Gastroesophageal sphincter (tissue), 4 donors: ENCODE data around the gene TMEFF2. TPM values are rescaled to one million over a fixed set of nuclear protein-coding genes. Genes with fewer than 3 reads are reported as not detected.

Experiments used
- ATAC-seq: fragments of 150-250 bp; one replicate; pipeline ENCODE4 v1.9.1; 2016; ENCODE audit warnings: mild to moderate bottlenecking, moderate library complexity
- H3K27ac ChIP-seq, 4 donors: fragments of 200-600 bp; sonication (generic) in 3 of 4; 1 replicate in 3 of 4; 2 replicates in 1 of 4; pipeline ENCODE4 v1.5.1; 2016 to 2019
- H3K27me3 ChIP-seq: fragments of 200-600 bp; sonication (generic); one replicate; pipeline ENCODE4 v1.5.1; 2019
- H3K36me3 ChIP-seq, 2 donors: fragments of 200-600 bp; sonication (generic); one replicate each; pipeline ENCODE4 v1.5.1; 2019; ENCODE audit warnings: control low read depth in 1 of 2
- H3K4me1 ChIP-seq, 3 donors: fragments of 200-600 bp; sonication (generic); 1 replicate in 2 of 3; 2 replicates in 1 of 3; pipeline ENCODE4 v1.5.1; 2016 to 2019; ENCODE audit warnings: control low read depth in 2 of 3
- H3K4me3 ChIP-seq, 2 donors: fragments of 200-600 bp; sonication (generic); one replicate each; pipeline ENCODE4 v1.5.1; 2019; ENCODE audit warnings: mild to moderate bottlenecking in 1 of 2, moderate library complexity in 1 of 2
- H3K9me3 ChIP-seq, 3 donors: fragments of 200-600 bp; sonication (generic); one replicate each; pipeline ENCODE4 v1.5.1; 2017 to 2019; ENCODE audit warnings: control low read depth in 2 of 3
- EP300 ChIP-seq: sonication (generic); formaldehyde crosslinking; IDR thresholded peaks from one replicate; pipeline ENCODE4 v1.6.1; 2017; ENCODE audit warnings: antibody characterized with exemption, mild to moderate bottlenecking
- POLR2A ChIP-seq, 2 donors: fragments of 450-650 bp; IDR thresholded peaks; one replicate each; pipeline ENCODE4 v1.6.1; 2017; ENCODE audit warnings: antibody characterized with exemption in 2 of 2, mild to moderate bottlenecking in 2 of 2, moderate library complexity in 1 of 2
- POLR2AphosphoS5 ChIP-seq: sonication (generic); formaldehyde crosslinking; IDR thresholded peaks from one replicate; pipeline ENCODE4 v1.6.1; 2017; ENCODE audit warnings: antibody characterized with exemption
- WGBS, 2 donors: methylation state at CpG; one replicate each; pipeline ENCODE4 v1.1.5; 2018; ENCODE audit warnings: low coverage in 1 of 2; 5-methylcytosine and 5-hydroxymethylcytosine counted together
- total RNA-seq, 4 donors: library from RNA; depleted of rRNA; stranded (reverse); fragments of >200 nt; gene quantifications; one replicate each; pipeline ENCODE4 v1.1.0, GENCODE V29; 2016
- TF ChIP-seq, protein P1 (sequence below), 4 experiments: fragments of 200-600 bp in 2 of 4; fragments of 450-650 bp in 2 of 4; sonication (generic) in 1 of 4; IDR thresholded peaks; one replicate each; pipeline ENCODE4 v1.5.1; 2017 to 2019; ENCODE audit warnings: antibody characterized with exemption in 4 of 4, mild to moderate bottlenecking in 2 of 4, moderate library complexity in 2 of 4

The TMEFF2 gene
- total RNA-seq, 4 donors from 2014 or later = 0.42 to 3.0 (median 0.83) TPM

DNA sequence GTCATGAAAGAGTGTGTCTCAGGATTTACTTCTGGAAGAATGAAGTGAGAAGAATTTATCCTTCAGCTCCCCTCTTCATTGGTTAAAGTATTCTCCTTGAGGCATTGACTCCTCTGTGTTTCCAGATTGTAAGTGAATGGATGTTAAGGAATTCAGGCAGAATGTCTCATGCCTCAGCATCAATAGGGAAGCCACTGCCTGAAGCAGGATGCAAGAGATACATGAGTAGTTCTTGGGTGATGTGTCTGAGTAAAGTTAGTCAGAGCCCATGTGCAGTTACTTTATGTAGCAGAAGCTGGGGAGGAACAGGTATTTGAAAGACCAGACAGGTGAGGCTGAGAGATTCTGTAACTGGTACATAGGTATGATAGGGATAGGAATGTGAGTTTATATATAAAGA is 34.0 kb upstream of the TMEFF2 start:
- H3K27ac ChIP-seq = no peak overlapping the region
- no peak for ATAC-seq
- TF ChIP-seq, protein P1, sequence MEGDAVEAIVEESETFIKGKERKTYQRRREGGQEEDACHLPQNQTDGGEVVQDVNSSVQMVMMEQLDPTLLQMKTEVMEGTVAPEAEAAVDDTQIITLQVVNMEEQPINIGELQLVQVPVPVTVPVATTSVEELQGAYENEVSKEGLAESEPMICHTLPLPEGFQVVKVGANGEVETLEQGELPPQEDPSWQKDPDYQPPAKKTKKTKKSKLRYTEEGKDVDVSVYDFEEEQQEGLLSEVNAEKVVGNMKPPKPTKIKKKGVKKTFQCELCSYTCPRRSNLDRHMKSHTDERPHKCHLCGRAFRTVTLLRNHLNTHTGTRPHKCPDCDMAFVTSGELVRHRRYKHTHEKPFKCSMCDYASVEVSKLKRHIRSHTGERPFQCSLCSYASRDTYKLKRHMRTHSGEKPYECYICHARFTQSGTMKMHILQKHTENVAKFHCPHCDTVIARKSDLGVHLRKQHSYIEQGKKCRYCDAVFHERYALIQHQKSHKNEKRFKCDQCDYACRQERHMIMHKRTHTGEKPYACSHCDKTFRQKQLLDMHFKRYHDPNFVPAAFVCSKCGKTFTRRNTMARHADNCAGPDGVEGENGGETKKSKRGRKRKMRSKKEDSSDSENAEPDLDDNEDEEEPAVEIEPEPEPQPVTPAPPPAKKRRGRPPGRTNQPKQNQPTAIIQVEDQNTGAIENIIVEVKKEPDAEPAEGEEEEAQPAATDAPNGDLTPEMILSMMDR (IDR thresholded peaks at IDR 0.05) = no peak
- no peak for TF ChIP-seq EP300
- no peak for TF ChIP-seq POLR2AphosphoS5
- TF ChIP-seq POLR2A (IDR thresholded peaks at IDR 0.05) = no peak
- no peak overlapping the region for H3K4me3 ChIP-seq
- no peaks in the 10 kb centered on the region for H3K9me3 ChIP-seq
- H3K36me3 ChIP-seq = no peaks in the 10 kb centered on the region
- H3K27me3 ChIP-seq = no peaks in the 10 kb centered on the region
- H3K4me1 ChIP-seq = no peaks in the 10 kb centered on the region

DNA sequence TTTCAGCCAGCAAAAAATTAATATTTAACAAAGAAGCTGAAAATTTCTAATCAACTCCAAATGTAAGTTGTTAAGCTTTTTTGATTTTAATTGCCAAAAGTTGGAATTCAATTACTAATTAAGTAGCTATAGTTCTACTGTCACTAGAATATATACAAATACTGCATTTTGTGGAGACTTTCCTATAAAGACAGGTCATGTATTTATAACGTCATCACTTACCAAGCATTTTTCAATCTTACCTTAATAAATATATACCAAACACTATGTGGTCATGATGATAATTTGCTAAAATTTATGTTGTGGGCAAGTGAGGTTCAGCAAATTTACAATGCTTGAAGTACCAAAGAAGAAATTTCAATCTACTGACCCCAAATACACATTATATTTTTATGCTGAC is 24.2 kb upstream of the TMEFF2 start:
- Histone ChIP-seq H3K9me3 (no peaks in the 10 kb centered on the region), H3K36me3 (no peaks in the 10 kb centered on the region), H3K27me3 (no peaks in the 10 kb centered on the region), H3K27ac (no peak overlapping the region), H3K4me3 (no peak overlapping the region), H3K4me1 (no peaks in the 10 kb centered on the region)
- no peak for TF ChIP-seq POLR2A (IDR thresholded peaks at IDR 0.05)
- TF ChIP-seq POLR2AphosphoS5 = no peak
- TF ChIP-seq, protein P1 (IDR thresholded peaks at IDR 0.05) = no peak
- no peak for TF ChIP-seq EP300
- WGBS, 2 donors = 67 to 100% methylated on average over 1 of the region's 1 CpG
- ATAC-seq = no peak

DNA sequence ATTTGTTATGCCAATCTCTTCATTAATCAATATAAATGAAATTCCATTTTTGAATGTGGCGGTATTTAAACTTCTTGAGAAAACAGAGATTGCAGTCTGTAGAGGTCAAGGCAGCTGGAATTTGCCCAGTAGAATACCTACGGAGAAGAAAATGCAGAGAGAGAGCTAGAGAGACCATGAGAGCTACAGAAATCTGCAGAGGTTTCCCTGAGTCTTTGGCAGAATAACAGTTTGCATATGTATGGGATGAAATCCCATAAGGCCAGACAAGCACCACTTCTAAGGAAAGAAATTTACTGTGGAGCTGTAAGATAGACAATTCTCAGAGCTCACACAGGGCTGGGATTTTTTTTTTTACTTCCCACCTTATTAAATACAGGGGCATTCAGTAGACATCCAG is 23.6 kb upstream of the TMEFF2 start:
- no peaks in the 10 kb centered on the region for H3K4me1 ChIP-seq
- H3K27ac ChIP-seq = no peak overlapping the region
- no peaks in the 10 kb centered on the region for H3K36me3 ChIP-seq
- no peaks in the 10 kb centered on the region for H3K9me3 ChIP-seq
- 76 to 100% methylated on average over 1 to 2 of the region's 2 CpGs for WGBS, 2 donors
- ATAC-seq = no peak
- TF ChIP-seq POLR2A (IDR thresholded peaks at IDR 0.05) (no peak), EP300 (no peak), POLR2AphosphoS5 (no peak)
- TF ChIP-seq, protein P1 (IDR thresholded peaks at IDR 0.05) = no peak
- no peaks in the 10 kb centered on the region for H3K27me3 ChIP-seq
- H3K4me3 ChIP-seq = no peak overlapping the region

DNA sequence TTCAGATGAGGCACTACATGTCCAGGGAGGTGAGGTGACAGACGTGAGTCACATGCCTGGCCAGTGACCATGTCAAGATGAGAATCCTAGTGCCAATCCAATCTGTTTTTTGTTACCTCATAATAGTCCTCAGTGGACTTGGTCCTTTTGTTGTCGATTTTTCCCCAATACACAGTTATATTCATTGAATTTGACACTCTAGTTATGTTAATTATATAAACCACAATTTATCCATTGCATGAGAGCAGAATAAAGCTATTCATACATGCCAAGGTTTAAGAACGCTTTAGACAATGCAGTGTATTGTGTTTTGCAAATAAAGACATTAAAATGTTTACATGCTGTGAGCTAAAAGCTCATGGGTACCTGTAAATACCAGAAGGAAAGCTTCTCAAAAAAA is 21.6 kb upstream of the TMEFF2 start:
- H3K4me3 ChIP-seq = no peak overlapping the region
- no peak overlapping the region for H3K27ac ChIP-seq
- H3K4me1 ChIP-seq = no peaks in the 10 kb centered on the region
- H3K36me3 ChIP-seq = no peaks in the 10 kb centered on the region
- ATAC-seq = no peak
- TF ChIP-seq EP300 (no peak), POLR2AphosphoS5 (no peak), POLR2A (IDR thresholded peaks at IDR 0.05) (no peak)
- TF ChIP-seq, protein P1 (IDR thresholded peaks at IDR 0.05) = no peak
- H3K9me3 ChIP-seq = no peaks in the 10 kb centered on the region
- H3K27me3 ChIP-seq = no peaks in the 10 kb centered on the region
- 66 to 73% methylated on average over 3 of the region's 3 CpGs for WGBS, 2 donors

DNA sequence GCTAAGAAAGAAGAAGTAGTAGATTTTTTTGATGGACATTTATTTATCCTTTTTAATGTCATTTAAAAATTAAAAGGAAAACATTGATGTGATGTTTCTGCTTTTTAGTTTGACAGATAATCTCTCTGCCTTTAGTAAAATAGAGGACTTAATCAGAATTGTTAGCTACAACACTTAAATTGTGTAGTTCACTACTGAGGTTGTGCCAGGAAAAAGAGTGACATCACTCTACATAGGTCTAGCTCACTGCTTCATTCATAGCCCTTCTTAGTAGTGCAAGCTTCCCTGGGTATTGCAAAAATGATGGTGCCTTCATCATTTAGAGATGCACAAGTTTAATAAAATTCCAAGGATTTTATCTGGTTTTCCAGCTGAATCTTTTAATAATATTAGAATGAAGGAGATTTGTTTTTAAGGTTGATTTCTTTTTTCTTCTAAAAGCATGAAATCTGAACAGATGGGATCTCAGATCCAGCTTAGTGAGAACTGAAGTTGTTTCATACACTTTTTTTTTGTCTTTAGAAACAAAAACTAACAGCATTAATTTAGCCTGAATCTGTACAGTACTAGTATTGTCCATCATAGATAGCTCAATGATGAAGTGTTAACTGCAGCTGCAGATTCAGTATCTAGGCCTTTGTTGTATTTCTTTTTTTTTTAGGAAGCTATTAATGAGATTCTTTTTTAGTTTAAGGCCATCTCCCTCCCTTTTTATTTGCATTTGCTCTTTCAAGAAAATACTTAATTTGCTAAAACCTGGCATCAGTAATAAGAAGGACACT is 20.6 kb upstream of the TMEFF2 start:
- no peak overlapping the region for H3K27ac ChIP-seq
- ATAC-seq = no peak

More for the DNA sequence above, 20.6 kb upstream of the TMEFF2 start:
- Histone ChIP-seq H3K9me3 (no peaks in the 10 kb centered on the region), H3K27me3 (no peaks in the 10 kb centered on the region), H3K4me3 (no peak overlapping the region), H3K4me1 (no peaks in the 10 kb centered on the region), H3K36me3 (no peaks in the 10 kb centered on the region)
- no peak for TF ChIP-seq EP300
- TF ChIP-seq, protein P1 (IDR thresholded peaks at IDR 0.05) = no peak
- TF ChIP-seq POLR2A (IDR thresholded peaks at IDR 0.05) = no peak
- TF ChIP-seq POLR2AphosphoS5 = no peak
